Measurements from ENCODE around the gene PGS1.

- TF ChIP-seq EZH2 (IDR thresholded peaks at IDR 0.05; ENCODE audit: borderline replicate concordance, low read depth, low read length, poor library complexity, severe bottlenecking) (no peak), CTCF (conservative IDR thresholded peaks at IDR 0.05; ENCODE audit: low read depth, low read length) (no peak)
Observed at GRCh38 chr17:78332991-78333390, 45.5 kb upstream of the PGS1 start.
